Measurements from ENCODE around the gene SETX. TPM values are rescaled to one million over a fixed set of nuclear protein-coding genes. Genes with fewer than 3 reads are reported as not detected.

SETX gene
- total RNA-seq, 1 experiment from 2014 or later: 44.3 TPM

- no peak overlapping the region for H2BK120ac ChIP-seq (ENCODE audit: low read depth, low read length, poor library complexity, severe bottlenecking)
- no peak overlapping the region for H2AK5ac ChIP-seq (ENCODE audit: insufficient read length, low read length)
- no peaks in the 10 kb centered on the region for H3K79me2 ChIP-seq (ENCODE audit: insufficient read depth, low read length)
- no peaks in the 10 kb centered on the region for H3K9me3 Mint-ChIP-seq
- H3K36me3 Mint-ChIP-seq (ENCODE audit: insufficient read depth in 1 of 3, low read depth in 3 of 3): no peaks in the 10 kb centered on the region; a peak in 1 of 7 replicates
- H2BK12ac ChIP-seq (ENCODE audit: insufficient read length, low read depth, low read length): no peak overlapping the region
- no peak overlapping the region for H2BK20ac ChIP-seq (ENCODE audit: low read depth, low read length, poor library complexity, severe bottlenecking)
- no peak overlapping the region for H3T11ph ChIP-seq (ENCODE audit: low read length)
- H3K4me3 Mint-ChIP-seq: peak overlapping the region; percentile 51 to 72
- H3K4me2 ChIP-seq (ENCODE audit: insufficient read depth, insufficient read length, low read length): peak overlapping the region; percentile 71
- peaks cover 15% of the 10 kb centered on the region for H3K23me2 ChIP-seq (ENCODE audit: insufficient read length, low read depth, low read length, poor library complexity, severe bottlenecking)
- no peaks in the 10 kb centered on the region for H3K4me1 ChIP-seq (ENCODE audit: insufficient read depth, low read length)
- H3K18ac ChIP-seq (ENCODE audit: insufficient read length, low read depth, low read length): peak overlapping the region; percentile 32
- no peak overlapping the region for H3K56ac ChIP-seq (ENCODE audit: insufficient read length, low read depth, low read length)
- H2AFZ ChIP-seq (ENCODE audit: low read length): no peak overlapping the region
- H3K4me1 Mint-ChIP-seq: peaks cover 10 to 37% of the 10 kb centered on the region in 2 experiments; a peak in 3 of 4 replicates
- H3K9ac ChIP-seq (ENCODE audit: extremely low read depth, insufficient read length, low read length): no peak overlapping the region
- no peak overlapping the region for H3K23ac ChIP-seq (ENCODE audit: insufficient read length, low read depth, low read length)
- no CpG with 5 or more reads among the region's 21 CpGs for WGBS (ENCODE audit: extremely low coverage, insufficient read length, low lambda C conversion rate)
- no peak overlapping the region for H4K5ac ChIP-seq (ENCODE audit: insufficient read length, low read depth, low read length)
- no peak overlapping the region for H2BK5ac ChIP-seq (ENCODE audit: insufficient read length, low read length)
- H4K8ac ChIP-seq (replicated peaks; ENCODE audit: insufficient read length, low read depth, low read length): no peak overlapping the region
- no peaks in the 10 kb centered on the region for H3K79me1 ChIP-seq (ENCODE audit: insufficient read depth, low read depth, low read length, poor library complexity, severe bottlenecking)
- H3K27ac Mint-ChIP-seq: no peak overlapping the region
- no peak overlapping the region for H2BK15ac ChIP-seq (ENCODE audit: low read depth, low read length)
- no peak overlapping the region for H3K27ac ChIP-seq (ENCODE audit: insufficient read length, low read depth, low read length)
- H4K20me1 ChIP-seq (ENCODE audit: control insufficient read depth, insufficient read depth, insufficient read length): no peaks in the 10 kb centered on the region
- H3K27me3 ChIP-seq (ENCODE audit: insufficient read depth, low read length): no peaks in the 10 kb centered on the region; the same call in 1 of the 2 replicates
- no peak overlapping the region for H3K4ac ChIP-seq (ENCODE audit: low read depth, low read length)
- H4K91ac ChIP-seq (ENCODE audit: insufficient read length, low read depth, low read length): no peak overlapping the region
- peaks cover 56% of the 10 kb centered on the region for H3K27me3 Mint-ChIP-seq (ENCODE audit: low read depth)
- TF ChIP-seq, protein P1, sequence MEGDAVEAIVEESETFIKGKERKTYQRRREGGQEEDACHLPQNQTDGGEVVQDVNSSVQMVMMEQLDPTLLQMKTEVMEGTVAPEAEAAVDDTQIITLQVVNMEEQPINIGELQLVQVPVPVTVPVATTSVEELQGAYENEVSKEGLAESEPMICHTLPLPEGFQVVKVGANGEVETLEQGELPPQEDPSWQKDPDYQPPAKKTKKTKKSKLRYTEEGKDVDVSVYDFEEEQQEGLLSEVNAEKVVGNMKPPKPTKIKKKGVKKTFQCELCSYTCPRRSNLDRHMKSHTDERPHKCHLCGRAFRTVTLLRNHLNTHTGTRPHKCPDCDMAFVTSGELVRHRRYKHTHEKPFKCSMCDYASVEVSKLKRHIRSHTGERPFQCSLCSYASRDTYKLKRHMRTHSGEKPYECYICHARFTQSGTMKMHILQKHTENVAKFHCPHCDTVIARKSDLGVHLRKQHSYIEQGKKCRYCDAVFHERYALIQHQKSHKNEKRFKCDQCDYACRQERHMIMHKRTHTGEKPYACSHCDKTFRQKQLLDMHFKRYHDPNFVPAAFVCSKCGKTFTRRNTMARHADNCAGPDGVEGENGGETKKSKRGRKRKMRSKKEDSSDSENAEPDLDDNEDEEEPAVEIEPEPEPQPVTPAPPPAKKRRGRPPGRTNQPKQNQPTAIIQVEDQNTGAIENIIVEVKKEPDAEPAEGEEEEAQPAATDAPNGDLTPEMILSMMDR (conservative IDR thresholded peaks at IDR 0.05): no peak
- peak; percentile 62 for DNase-seq
- no peaks in the 10 kb centered on the region for H3K9me3 ChIP-seq (ENCODE audit: control insufficient read depth, low read depth, low read length)
- no peak overlapping the region for H3K14ac ChIP-seq (ENCODE audit: insufficient read depth, low read length)
Measured at GRCh38 chr9:132239999-132240840, 114.6 kb downstream of the SETX start.
